MCF 10A (cell line): Measurements from ENCODE around the gene CDK10. TPM values are rescaled to one million over a fixed set of nuclear protein-coding genes. Genes with fewer than 3 reads are reported as not detected.

Experiments used
- BruUV-seq: library from RNA; stranded (reverse); fragments of 400-500 nt; replicated peaks from 2 replicates; lab custom pipeline; 2021; lab: Mats Ljungman, UMichigan
- CTCF ChIA-PET: fragments of 300-600 bp; sonication (Branson Sonifier 250); formaldehyde crosslinking; extraction: SDS; loops from one replicate; lab custom pipeline; 2021; ENCODE audit warnings: antibody characterized with exemption, inconsistent platforms; lab: Yijun Ruan, JAX
- POLR2A ChIA-PET: fragments of 300-600, 350-650 bp; sonication (Branson Sonifier 250); formaldehyde crosslinking; extraction: SDS; loops from one replicate; lab custom pipeline; 2020; ENCODE audit warnings: antibody characterized with exemption, inconsistent platforms; lab: Yijun Ruan, JAX
- DNase-seq: peaks from one replicate; pipeline ENCODE4 v3.0.0-alpha.2; 2018; ENCODE audit not compliant: unreplicated experiment
- H3K27ac Mint-ChIP-seq: one replicate; pipeline ENCODE4 v1.8.0; 2022; ENCODE audit warnings: mild to moderate bottlenecking, low read depth, mixed read lengths; ENCODE audit not compliant: unreplicated experiment
- H3K27me3 Mint-ChIP-seq: one replicate; pipeline ENCODE4 v1.8.0; 2022; ENCODE audit warnings: mixed read lengths; ENCODE audit not compliant: insufficient read depth, unreplicated experiment
- H3K36me3 Mint-ChIP-seq: one replicate; pipeline ENCODE4 v1.8.0; 2022; ENCODE audit warnings: mild to moderate bottlenecking, moderate library complexity, mixed read lengths; ENCODE audit not compliant: insufficient read depth, unreplicated experiment
- H3K4me1 Mint-ChIP-seq: one replicate; pipeline ENCODE4 v1.8.0; 2022; ENCODE audit warnings: mixed read lengths; ENCODE audit not compliant: insufficient read depth, unreplicated experiment
- H3K4me3 Mint-ChIP-seq: one replicate; pipeline ENCODE4 v1.8.0; 2022; ENCODE audit warnings: mild to moderate bottlenecking, moderate library complexity, mixed read lengths; ENCODE audit not compliant: unreplicated experiment
- H3K9me3 Mint-ChIP-seq: one replicate; pipeline ENCODE4 v1.8.0; 2022; ENCODE audit warnings: mixed read lengths; ENCODE audit not compliant: unreplicated experiment
- CTCF ChIP-seq: fragments of 200-600 bp; IDR thresholded peaks from one replicate; pipeline ENCODE4 v1.8.0; 2022; ENCODE audit warnings: antibody characterized with exemption, mild to moderate bottlenecking; ENCODE audit not compliant: unreplicated experiment
- intact Hi-C: fragments of 100-400 bp; cut with micrococcal nuclease; formaldehyde crosslinking; loops from 2 replicates; pipeline ENCODE4 v1.14.1; 2022
- total RNA-seq: library from RNA; stranded (reverse); gene quantifications from 2 replicates; pipeline ENCODE4 v1.2.3, GENCODE V29; 2022

The CDK10 gene
- total RNA-seq, 1 experiment from 2014 or later, result 83.4 TPM

GRCh38 chr16:89690392-89690901 lies 4.0 kb downstream of the CDK10 start:
- no peaks in the 10 kb centered on the region for H3K9me3 Mint-ChIP-seq
- H3K27me3 Mint-ChIP-seq, result no peaks in the 10 kb centered on the region
- POLR2A ChIA-PET, result interaction anchor here (0.7 kb wide), 1 partner anchor 11 kb away, joined by 4 read pairs; no protein-coding TSS in a partner anchor
- TF ChIP-seq CTCF, result no peak
- H3K36me3 Mint-ChIP-seq, result peaks cover 56% of the 10 kb centered on the region
- intact Hi-C loops, result no loop called here
- no TSS peak for BruUV-seq
- peaks cover 6% of the 10 kb centered on the region for H3K4me1 Mint-ChIP-seq
- CTCF ChIA-PET, result no interaction called here
- no peak overlapping the region for H3K27ac Mint-ChIP-seq
- DNase-seq, result no peak
- H3K4me3 Mint-ChIP-seq, result no peak overlapping the region

GRCh38 chr16:89691231-89691985 lies 4.9 kb downstream of the CDK10 start:
- Mint-ChIP-seq H3K27ac (no peak overlapping the region), H3K4me3 (no peak overlapping the region), H3K4me1 (peaks cover 6% of the 10 kb centered on the region), H3K27me3 (no peaks in the 10 kb centered on the region), H3K36me3 (peaks cover 60% of the 10 kb centered on the region), H3K9me3 (no peaks in the 10 kb centered on the region)
- POLR2A ChIA-PET, result interaction anchor here (0.7 kb wide), 1 partner anchor 10 kb away, joined by 4 read pairs; no protein-coding TSS in a partner anchor
- no TSS peak for BruUV-seq
- intact Hi-C loops, result no loop called here
- no peak for TF ChIP-seq CTCF
- DNase-seq, result no peak
- CTCF ChIA-PET, result no interaction called here

- H3K27ac Mint-ChIP-seq, result no peak overlapping the region
- DNase-seq, result no peak
- peaks cover 6% of the 10 kb centered on the region for H3K4me1 Mint-ChIP-seq
- H3K9me3 Mint-ChIP-seq, result no peaks in the 10 kb centered on the region
- BruUV-seq, result no TSS peak
- H3K36me3 Mint-ChIP-seq, result peaks cover 60% of the 10 kb centered on the region
- intact Hi-C loops, result no loop called here
- no peaks in the 10 kb centered on the region for H3K27me3 Mint-ChIP-seq
- no peak for TF ChIP-seq CTCF
- POLR2A ChIA-PET, result interaction anchor here (0.6 kb wide), 1 partner anchor 126 kb away, joined by 3 read pairs; no protein-coding TSS in a partner anchor
- CTCF ChIA-PET, result interaction anchor here (0.6 to 0.7 kb wide), 2 partner anchors 21 to 42 kb away, joined by 3 read pairs; no protein-coding TSS in a partner anchor
- no peak overlapping the region for H3K4me3 Mint-ChIP-seq
These were observed 5.6 kb downstream of the CDK10 start for GRCh38 chr16:89691986-89692569.

DNA sequence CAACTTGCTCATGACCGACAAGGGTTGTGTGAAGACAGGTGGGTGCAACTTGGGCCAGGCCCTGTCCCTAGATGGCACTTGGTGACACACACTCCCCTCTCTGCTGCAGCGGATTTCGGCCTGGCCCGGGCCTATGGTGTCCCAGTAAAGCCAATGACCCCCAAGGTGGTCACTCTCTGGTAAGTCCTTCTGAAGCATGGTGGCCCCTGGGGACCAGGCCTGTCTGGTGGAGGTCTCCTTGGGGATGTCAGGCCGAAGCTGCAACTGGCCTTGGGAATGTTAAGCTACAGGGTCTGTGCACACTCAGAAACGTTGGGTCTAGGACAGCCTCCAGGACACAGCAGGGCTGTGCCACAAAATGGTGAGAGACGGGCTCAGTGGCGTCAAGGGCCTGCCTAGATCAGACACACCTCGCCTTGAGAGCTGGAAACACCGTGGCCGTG lies 6.8 kb downstream of the CDK10 start:
- no peak for TF ChIP-seq CTCF
- BruUV-seq, result no TSS peak
- H3K9me3 Mint-ChIP-seq, result no peaks in the 10 kb centered on the region
- H3K36me3 Mint-ChIP-seq, result peaks cover 49% of the 10 kb centered on the region
- ChIA-PET CTCF (interaction anchor here (0.5 kb wide), 1 partner anchor 27 kb away, joined by 3 read pairs; no protein-coding TSS in a partner anchor), POLR2A (no interaction called here)
- H3K4me3 Mint-ChIP-seq, result no peak overlapping the region
- H3K4me1 Mint-ChIP-seq, result no peaks in the 10 kb centered on the region
- H3K27me3 Mint-ChIP-seq, result no peaks in the 10 kb centered on the region
- no peak for DNase-seq
- H3K27ac Mint-ChIP-seq, result no peak overlapping the region
- intact Hi-C loops, result no loop called here
